ENCODE data around the gene BSDC1. TPM values are rescaled to one million over a fixed set of nuclear protein-coding genes. Genes with fewer than 3 reads are reported as not detected.

The BSDC1 gene
- total and polyA plus RNA-seq, 8 donors = 23.8 to 126 (median 45.5) TPM

GRCh38 chr1:32373996-32374592 lies 20.1 kb downstream of the BSDC1 start:
- Histone ChIP-seq H3K4me1 (no peaks in the 10 kb centered on the region), H3K9me3 (no peaks in the 10 kb centered on the region), H3K27ac (no peak overlapping the region), H3K36me3 (peaks cover 80 to 100% (median 95%) of the 10 kb centered on the region in 4 donors), H3K27me3 (no peaks in the 10 kb centered on the region), H3K4me3 (no peak overlapping the region)
- DNase-seq = no peak
- 25 to 50% (median 32%) methylated on average over 1 of the region's 1 CpG for WGBS, 5 donors
- intact Hi-C loops (cut with DNase I; ENCODE audit: low total_unique reads) = no loop called here
- TF ChIP-seq EP300 (IDR thresholded peaks at IDR 0.05) (no peak), CTCF (IDR thresholded peaks at IDR 0.05) (no peak), POLR2AphosphoS5 (IDR thresholded peaks at IDR 0.05) (no peak), POLR2A (IDR thresholded peaks at IDR 0.05) (no peak)

- H3K4me3 ChIP-seq = no peak overlapping the region
- intact Hi-C loops (cut with DNase I; ENCODE audit: low total_unique reads) = no loop called here
- no peaks in the 10 kb centered on the region for H3K27me3 ChIP-seq
- no peaks in the 10 kb centered on the region for H3K9me3 ChIP-seq
- H3K27ac ChIP-seq = no peak overlapping the region
- WGBS, 5 donors = 78 to 91% (median 84%) methylated on average over 5 of the region's 5 CpGs
- H3K36me3 ChIP-seq = peaks cover 78 to 100% (median 95%) of the 10 kb centered on the region in 4 donors
- no peaks in the 10 kb centered on the region for H3K4me1 ChIP-seq
- DNase-seq = peak in 1 of 2 donors; percentile 45
- no peak for TF ChIP-seq POLR2AphosphoS5 (IDR thresholded peaks at IDR 0.05)
- TF ChIP-seq EP300 (IDR thresholded peaks at IDR 0.05) = no peak
- TF ChIP-seq CTCF (IDR thresholded peaks at IDR 0.05) = no peak
- TF ChIP-seq POLR2A (IDR thresholded peaks at IDR 0.05) = no peak
Measured at GRCh38 chr1:32372149-32372756, 22.0 kb downstream of the BSDC1 start.

GRCh38 chr1:32367912-32368635 lies 26.2 kb downstream of the BSDC1 start:
- intact Hi-C loops (cut with DNase I; ENCODE audit: low total_unique reads) = no loop called here
- Histone ChIP-seq H3K4me3 (no peak overlapping the region), H3K27me3 (no peaks in the 10 kb centered on the region), H3K27ac (no peak overlapping the region), H3K36me3 (peaks cover 62 to 99% (median 90%) of the 10 kb centered on the region in 4 donors), H3K9me3 (no peaks in the 10 kb centered on the region), H3K4me1 (no peaks in the 10 kb centered on the region)
- no peak for TF ChIP-seq POLR2AphosphoS5 (IDR thresholded peaks at IDR 0.05)
- no peak for TF ChIP-seq CTCF (IDR thresholded peaks at IDR 0.05)
- TF ChIP-seq POLR2A (IDR thresholded peaks at IDR 0.05) = no peak
- no peak for TF ChIP-seq EP300 (IDR thresholded peaks at IDR 0.05)
- no peak for DNase-seq
- WGBS, 5 donors = 95 to 96% (median 96%) methylated on average over 7 of the region's 7 CpGs

DNA sequence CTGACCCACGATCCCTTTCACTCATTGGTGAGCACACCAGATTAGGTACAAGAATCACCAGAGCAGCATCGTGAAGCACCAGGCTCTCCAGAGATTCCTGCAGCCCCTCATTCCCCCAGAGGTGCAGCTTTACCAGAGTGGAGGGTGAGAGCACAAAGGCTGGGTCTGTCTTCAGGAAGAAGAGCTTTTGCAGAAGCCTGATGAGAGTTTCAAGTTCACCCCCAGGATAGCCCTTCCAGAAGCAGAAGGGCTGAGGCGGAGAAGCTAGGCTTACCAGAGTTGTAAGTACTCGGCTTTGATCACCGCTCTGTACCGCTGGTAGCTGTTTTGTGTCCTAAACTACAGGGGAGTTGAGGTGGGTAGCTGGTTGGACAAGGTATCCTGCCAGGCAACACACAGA lies 28.8 kb downstream of the BSDC1 start:
- H3K9me3 ChIP-seq = no peaks in the 10 kb centered on the region
- H3K27ac ChIP-seq = no peak overlapping the region
- no peak overlapping the region for H3K4me3 ChIP-seq
- H3K4me1 ChIP-seq = peaks cover 14 to 21% (median 17%) of the 10 kb centered on the region in 4 donors
- 88 to 91% (median 91%) methylated on average over 6 of the region's 6 CpGs for WGBS, 5 donors
- TF ChIP-seq CTCF (IDR thresholded peaks at IDR 0.05) (no peak), POLR2AphosphoS5 (IDR thresholded peaks at IDR 0.05) (no peak), EP300 (IDR thresholded peaks at IDR 0.05) (no peak), POLR2A (IDR thresholded peaks at IDR 0.05) (no peak)
- no peaks in the 10 kb centered on the region for H3K27me3 ChIP-seq
- H3K36me3 ChIP-seq = peaks cover 48 to 75% (median 69%) of the 10 kb centered on the region in 4 donors
- DNase-seq = no peak
- intact Hi-C loops (cut with DNase I; ENCODE audit: low total_unique reads) = no loop called here

All from stomach (tissue), 9 donors.